GM13976 (cell line): ENCODE results near the gene UQCRQ.

Experiments
- DNase-seq: peaks from one replicate; pipeline ENCODE4 v3.0.0; 2012; ENCODE audit warnings: low spot score
- CTCF ChIP-seq: IDR thresholded peaks from 2 replicates; pipeline ENCODE4 v1.5.1; 2012; ENCODE audit warnings: borderline replicate concordance, mild to moderate bottlenecking; ENCODE audit not compliant: insufficient read depth; ENCODE audit errors: extremely low read depth, missing control alignments, control extremely low read depth
- in situ Hi-C: fragments of 300-500 bp; cut with MboI; formaldehyde crosslinking; loops from one replicate; pipeline ENCODE4 v1.12.0; 2022; ENCODE audit warnings: low sequenced_read_pairs, mixed read lengths, inconsistent platforms; ENCODE audit not compliant: unreplicated experiment

UQCRQ gene

GRCh38 chr5:132822650-132823480, 43.6 kb upstream of the UQCRQ start:
- DNase-seq = peak; percentile 43
- in situ Hi-C loops = loop anchor here (10.0 kb wide), 1 partner anchor 438 kb away; no protein-coding TSS in a partner anchor
- TF ChIP-seq CTCF = no peak

GRCh38 chr5:132823481-132824050, 42.9 kb upstream of the UQCRQ start:
- in situ Hi-C loops = loop anchor here (10.0 kb wide), 1 partner anchor 439 kb away; no protein-coding TSS in a partner anchor
- no peak for DNase-seq
- TF ChIP-seq CTCF = no peak

GRCh38 chr5:132824426-132824825, 42.0 kb upstream of the UQCRQ start:
- in situ Hi-C loops = loop anchor here (10.0 kb wide), 1 partner anchor 440 kb away; no protein-coding TSS in a partner anchor
- TF ChIP-seq CTCF = no peak
- DNase-seq = no peak

- TF ChIP-seq CTCF = no peak
- peak; percentile 58 for DNase-seq
- in situ Hi-C loops = loop anchor here (10.0 kb wide), 1 partner anchor 440 kb away; no protein-coding TSS in a partner anchor
Observed at GRCh38 chr5:132825033-132825833, 41.2 kb upstream of the UQCRQ start.

- in situ Hi-C loops = loop anchor here (10.0 kb wide), 1 partner anchor 441 kb away; no protein-coding TSS in a partner anchor
- no peak for TF ChIP-seq CTCF
- peak; percentile 58 for DNase-seq
Observed at GRCh38 chr5:132825834-132826391, 40.5 kb upstream of the UQCRQ start.
